CD14-positive monocyte (primary cell): Measurements from ENCODE around the gene AGPAT2. TPM values are rescaled to one million over a fixed set of nuclear protein-coding genes. Genes with fewer than 3 reads are reported as not detected.
A peak's percentile ranks its signal among the peaks of the same experiment; 100 is the strongest.

Source experiments
- DNase-seq, 3 donors: peaks; one replicate each; pipeline ENCODE4 v3.0.0-alpha.2; 2011 to 2022
- H2AFZ ChIP-seq: 2 replicates; pipeline ENCODE4 v1.6.0; 2012; ENCODE audit warnings: mild to moderate bottlenecking, low read depth, low read length, inconsistent platforms; ENCODE audit not compliant: insufficient read depth, poor library complexity, severe bottlenecking
- H3K27ac ChIP-seq, 2 donors: 1 replicate in 1 of 2; 2 replicates in 1 of 2; pipeline ENCODE4 v1.5.1; 2012 to 2013; ENCODE audit warnings: low read length in 2 of 2, control low read depth in 1 of 2, inconsistent platforms in 1 of 2, low read depth in 1 of 2, mild to moderate bottlenecking in 1 of 2
- H3K27me3 ChIP-seq, 2 donors: one replicate each; pipeline versions ENCODE4 v1.6.0 to v1.6.1; 2011 to 2013; ENCODE audit warnings: low read length in 2 of 2; ENCODE audit not compliant: control insufficient read depth in 2 of 2, insufficient read depth in 2 of 2
- H3K36me3 ChIP-seq, 2 donors: replicated peaks in 1 of 2; 1 replicate in 1 of 2; 2 replicates in 1 of 2; pipeline versions ENCODE4 v1.5.1 to v1.6.1; 2012 to 2013; ENCODE audit warnings: low read length in 2 of 2, control low read depth in 1 of 2, inconsistent platforms in 1 of 2, mild to moderate bottlenecking in 1 of 2; ENCODE audit not compliant: insufficient read depth in 2 of 2, control insufficient read depth in 1 of 2
- H3K4me1 ChIP-seq, 2 donors: 1 replicate in 1 of 2; 2 replicates in 1 of 2; pipeline versions ENCODE4 v1.5.1 to v1.6.1; 2012 to 2013; ENCODE audit warnings: low read length in 2 of 2, control low read depth in 1 of 2, inconsistent platforms in 1 of 2, mild to moderate bottlenecking in 1 of 2, moderate library complexity in 1 of 2; ENCODE audit not compliant: insufficient read depth in 2 of 2, control insufficient read depth in 1 of 2
- H3K4me2 ChIP-seq: replicated peaks from 2 replicates; pipeline ENCODE3; 2012; ENCODE audit warnings: low read length, moderate library complexity, mild to moderate bottlenecking; ENCODE audit not compliant: poor library complexity, severe bottlenecking; ENCODE audit errors: extremely low read depth
- H3K4me3 ChIP-seq, 3 experiments: fragments of 200-600 bp in 1 of 3; sonication (generic) in 1 of 3; replicated peaks in 1 of 3; 1 replicate in 2 of 3; 2 replicates in 1 of 3; pipeline ENCODE4 v1.5.1; 2011 to 2013; ENCODE audit warnings: low read length in 3 of 3, mild to moderate bottlenecking in 3 of 3, control low read depth in 2 of 3, low read depth in 2 of 3, inconsistent platforms in 1 of 3, moderate library complexity in 1 of 3
- H3K79me2 ChIP-seq: 2 replicates; pipeline ENCODE4 v1.6.0; 2012; ENCODE audit warnings: mild to moderate bottlenecking, control low read depth, inconsistent platforms, low read length, moderate library complexity; ENCODE audit not compliant: insufficient read depth
- H3K9ac ChIP-seq: 2 replicates; pipeline ENCODE4 v1.6.0; 2017; ENCODE audit warnings: low read length, mild to moderate bottlenecking; ENCODE audit not compliant: insufficient read depth, poor library complexity, severe bottlenecking
- H3K9me3 ChIP-seq, 2 donors: replicated peaks in 1 of 2; 1 replicate in 1 of 2; 2 replicates in 1 of 2; pipeline versions ENCODE4 v1.5.1 to v1.6.1; 2012 to 2013; ENCODE audit warnings: low read length in 2 of 2, control low read depth in 1 of 2; ENCODE audit not compliant: control insufficient read depth in 1 of 2, insufficient read depth in 1 of 2
- H4K20me1 ChIP-seq: 2 replicates; pipeline ENCODE4 v1.6.0; 2012; ENCODE audit warnings: mild to moderate bottlenecking, low read length, control low read depth, moderate library complexity; ENCODE audit not compliant: insufficient read depth
- H3K27ac Mint-ChIP-seq, 7 donors: one replicate each; pipeline ENCODE4 v1.8.0; 2020; ENCODE audit warnings: mild to moderate bottlenecking in 7 of 7, mixed read lengths in 7 of 7, moderate library complexity in 6 of 7, inconsistent platforms in 2 of 7
- H3K27me3 Mint-ChIP-seq, 3 donors: one replicate each; pipeline ENCODE4 v1.8.0; 2021 to 2022; ENCODE audit warnings: low read depth in 3 of 3, mild to moderate bottlenecking in 3 of 3, mixed read lengths in 3 of 3, moderate library complexity in 3 of 3, inconsistent platforms in 1 of 3
- H3K36me3 Mint-ChIP-seq, 2 donors: one replicate each; pipeline ENCODE4 v1.8.0; 2020; ENCODE audit warnings: mixed read lengths in 2 of 2, inconsistent platforms in 1 of 2, mild to moderate bottlenecking in 1 of 2
- H3K4me1 Mint-ChIP-seq: one replicate; pipeline ENCODE4 v1.8.0; 2020; ENCODE audit warnings: mild to moderate bottlenecking, mixed read lengths
- H3K4me3 Mint-ChIP-seq, 2 donors: one replicate each; pipeline ENCODE4 v1.8.0; 2020; ENCODE audit warnings: mild to moderate bottlenecking in 2 of 2, mixed read lengths in 2 of 2, moderate library complexity in 1 of 2
- H3K9me3 Mint-ChIP-seq, 7 donors: one replicate each; pipeline ENCODE4 v1.8.0; 2020 to 2022; ENCODE audit warnings: mixed read lengths in 7 of 7, mild to moderate bottlenecking in 6 of 7, moderate library complexity in 6 of 7, inconsistent platforms in 2 of 7
- CTCF ChIP-seq: fragments of 200-600 bp; IDR thresholded peaks from one replicate; pipeline ENCODE4 v1.8.0; 2022; ENCODE audit warnings: antibody characterized with exemption, mild to moderate bottlenecking
- WGBS: methylation state at CpG from one replicate; pipeline ENCODE4 v1.1.5; 2013; ENCODE audit warnings: missing lambda C conversion rate; ENCODE audit not compliant: insufficient coverage; 5-methylcytosine and 5-hydroxymethylcytosine counted together
- intact Hi-C, 2 donors: fragments of 100-400 bp; cut with micrococcal nuclease; formaldehyde crosslinking; loops; one replicate each; pipeline versions ENCODE4 v1.15.0 to v1.15.1; 2023
- polyA plus RNA-seq, 3 donors: library from polyadenylated mRNA; depleted of rRNA in 1 of 3; unstranded in 2 of 3; stranded (reverse) in 1 of 3; fragments of 300-500 nt in 2 of 3; fragments of >200 nt in 1 of 3; fragmentation: Illumina TruSeq in 2 of 3; gene quantifications; 1 replicate in 2 of 3; 2 replicates in 1 of 3; pipeline ENCODE4 v1.2.3, GENCODE V29; 2012 to 2021

The AGPAT2 gene
- polyA plus RNA-seq, 3 donors, result 80.1 to 139 (median 116) TPM

GRCh38 chr9:136626066-136626725 is 61.1 kb downstream of the AGPAT2 start:
- DNase-seq, result no peak
- Histone ChIP-seq H3K4me2 (no peak overlapping the region), H3K79me2 (no peaks in the 10 kb centered on the region), H3K4me1 (peaks cover 34 to 54% of the 10 kb centered on the region in 2 donors), H3K27ac (no peak overlapping the region), H3K36me3 (no peaks in the 10 kb centered on the region), H2AFZ (no peak overlapping the region), H3K9me3 (no peaks in the 10 kb centered on the region), H3K27me3 (peaks cover 0 to 27% of the 10 kb centered on the region in 2 donors), H3K4me3 (no peak overlapping the region), H4K20me1 (no peaks in the 10 kb centered on the region), H3K9ac (no peak overlapping the region)
- intact Hi-C loops, result loop anchor here in 1 of 2 donors (5.0 kb wide), 1 partner anchor 94 kb away; no protein-coding TSS in a partner anchor
- peak overlapping the region in 1 of 2 donors; percentile 53 for H3K4me3 Mint-ChIP-seq
- peaks cover 4 to 7% of the 10 kb centered on the region in 2 donors for H3K36me3 Mint-ChIP-seq
- H3K27me3 Mint-ChIP-seq, result peaks cover 31 to 42% (median 31%) of the 10 kb centered on the region in 3 donors
- TF ChIP-seq CTCF, result no peak
- 90% methylated on average over 11 of the region's 30 CpGs for WGBS
- peak overlapping the region in 1 of 7 donors; percentile 73 for H3K27ac Mint-ChIP-seq
- H3K9me3 Mint-ChIP-seq, result peaks cover 0 to 5% (median 0%) of the 10 kb centered on the region in 7 donors
- peaks cover 20% of the 10 kb centered on the region for H3K4me1 Mint-ChIP-seq

- peak overlapping the region; percentile 37 for H3K4me2 ChIP-seq
- H3K9ac ChIP-seq, result no peak overlapping the region
- H4K20me1 ChIP-seq, result no peaks in the 10 kb centered on the region
- H3K79me2 ChIP-seq, result no peaks in the 10 kb centered on the region
- intact Hi-C loops, result loop anchor here in 1 of 2 donors (5.0 kb wide), 1 partner anchor 93 kb away; no protein-coding TSS in a partner anchor
- H3K27me3 ChIP-seq, result peaks cover 0 to 27% of the 10 kb centered on the region in 2 donors
- H3K27ac ChIP-seq, result no peak overlapping the region
- Mint-ChIP-seq H3K4me1 (peaks cover 24% of the 10 kb centered on the region), H3K4me3 (peak overlapping the region in 1 of 2 donors; percentile 53), H3K27ac (peak overlapping the region in 1 of 7 donors; percentile 73), H3K36me3 (peaks cover 4 to 7% of the 10 kb centered on the region in 2 donors), H3K9me3 (peaks cover 0 to 5% (median 0%) of the 10 kb centered on the region in 7 donors), H3K27me3 (peaks cover 31 to 42% (median 31%) of the 10 kb centered on the region in 3 donors)
- no peak for TF ChIP-seq CTCF
- DNase-seq, result peak in 2 of 3 donors; percentile 55 to 68
- H3K9me3 ChIP-seq, result no peaks in the 10 kb centered on the region
- H2AFZ ChIP-seq, result peak overlapping the region; percentile 32
- H3K4me3 ChIP-seq, result no peak overlapping the region
- peaks cover 43 to 54% of the 10 kb centered on the region in 2 donors for H3K4me1 ChIP-seq
- H3K36me3 ChIP-seq, result no peaks in the 10 kb centered on the region
- WGBS, result 28% methylated on average over 19 of the region's 19 CpGs
Observed at GRCh38 chr9:136625101-136626065, 61.9 kb downstream of the AGPAT2 start.
